ENCODE data around the gene ZNF311. TPM values are rescaled to one million over a fixed set of nuclear protein-coding genes. Genes with fewer than 3 reads are reported as not detected.
A peak's percentile ranks its signal among the peaks of the same experiment; 100 is the strongest.

ZNF311 gene
- total RNA-seq, 1 experiment from 2014 or later: 0.57 TPM

- Histone ChIP-seq H3K23me2 (ENCODE audit: insufficient read length, low read depth, low read length, poor library complexity, severe bottlenecking) (peaks cover 9% of the 10 kb centered on the region), H4K91ac (ENCODE audit: insufficient read length, low read depth, low read length) (peak overlapping the region; percentile 19), H3K23ac (ENCODE audit: insufficient read length, low read depth, low read length) (no peak overlapping the region), H3K4ac (ENCODE audit: low read depth, low read length) (no peak overlapping the region), H4K8ac (replicated peaks; ENCODE audit: insufficient read length, low read depth, low read length) (no peak overlapping the region), H2BK120ac (ENCODE audit: low read depth, low read length, poor library complexity, severe bottlenecking) (no peak overlapping the region), H3K14ac (ENCODE audit: insufficient read depth, low read length) (0 out of 2 replicates have a peak overlapping the region, but pooled peaks have one; percentile 2), H3K4me2 (ENCODE audit: insufficient read depth, insufficient read length, low read length) (peak overlapping the region; percentile 81), H3K4me1 (ENCODE audit: insufficient read depth, low read length) (peaks cover 3% of the 10 kb centered on the region; the same call in 1 of the 2 replicates), H3K27me3 (ENCODE audit: insufficient read depth, low read length) (no peaks in the 10 kb centered on the region), H2AFZ (ENCODE audit: low read length) (peak overlapping the region; percentile 40), H4K5ac (ENCODE audit: insufficient read length, low read depth, low read length) (peak overlapping the region; percentile 24), H3T11ph (ENCODE audit: low read length) (no peak overlapping the region), H2BK12ac (ENCODE audit: insufficient read length, low read depth, low read length) (peak overlapping the region; percentile 69), H3K18ac (ENCODE audit: insufficient read length, low read depth, low read length) (peak overlapping the region; percentile 8), H2BK20ac (ENCODE audit: low read depth, low read length, poor library complexity, severe bottlenecking) (no peak overlapping the region), H2AK5ac (ENCODE audit: insufficient read length, low read length) (no peak overlapping the region), H2BK5ac (ENCODE audit: insufficient read length, low read length) (no peak overlapping the region), H3K27ac (ENCODE audit: insufficient read length, low read depth, low read length) (peak overlapping the region; percentile 77), H3K9ac (ENCODE audit: extremely low read depth, insufficient read length, low read length) (peak overlapping the region; percentile 79), H3K56ac (ENCODE audit: insufficient read length, low read depth, low read length) (no peak overlapping the region), H2BK15ac (ENCODE audit: low read depth, low read length) (no peak overlapping the region), H3K9me3 (ENCODE audit: control insufficient read depth, low read depth, low read length) (no peaks in the 10 kb centered on the region), H4K20me1 (ENCODE audit: control insufficient read depth, insufficient read depth, insufficient read length) (no peaks in the 10 kb centered on the region), H3K79me1 (ENCODE audit: insufficient read depth, low read depth, low read length, poor library complexity, severe bottlenecking) (no peaks in the 10 kb centered on the region), H3K79me2 (ENCODE audit: insufficient read depth, low read length) (no peaks in the 10 kb centered on the region)
- peak; percentile 96 for DNase-seq
- no CpG with 5 or more reads among the region's 31 CpGs for WGBS (ENCODE audit: extremely low coverage, insufficient read length, low lambda C conversion rate)
- Mint-ChIP-seq H3K9me3 (peaks cover 4 to 7% of the 10 kb centered on the region in 2 experiments; a peak in 3 of 5 replicates), H3K4me1 (peaks cover 19 to 23% of the 10 kb centered on the region in 2 experiments), H3K36me3 (ENCODE audit: insufficient read depth in 1 of 3, low read depth in 3 of 3) (peaks cover 0 to 4% (median 3%) of the 10 kb centered on the region in 3 experiments; a peak in 3 of 7 replicates), H3K27me3 (ENCODE audit: low read depth) (peaks cover 10% of the 10 kb centered on the region), H3K4me3 (peak overlapping the region; percentile 61 to 76), H3K27ac (peak overlapping the region; percentile 26 to 70 (median 45); a peak in 4 of 7 replicates)
- TF ChIP-seq CTCF (conservative IDR thresholded peaks at IDR 0.05): no peak
These were observed 19.5 kb downstream of the ZNF311 start for GRCh38 chr6:28985462-28986164.

Data from H9 (cell line).